Muscle of arm (tissue), 14 donors: ENCODE results near the gene NPY2R. TPM values are rescaled to one million over a fixed set of nuclear protein-coding genes. Genes with fewer than 3 reads are reported as not detected.

ENCODE experiments used
- DNase-seq: peaks from one replicate; pipeline ENCODE4 v3.0.0-alpha.2; 2013
- long read RNA-seq, 11 donors: transcript quantifications; one replicate each; lab custom pipeline, GENCODE V29; 2026
- polyA plus RNA-seq, 12 donors: library from polyadenylated mRNA; unstranded; fragments of 120-200 nt; gene quantifications; one replicate each; pipeline ENCODE4 v1.2.1, GENCODE V29; 2013; ENCODE audit not compliant: insufficient read length in 12 of 12

The NPY2R gene, protein sequence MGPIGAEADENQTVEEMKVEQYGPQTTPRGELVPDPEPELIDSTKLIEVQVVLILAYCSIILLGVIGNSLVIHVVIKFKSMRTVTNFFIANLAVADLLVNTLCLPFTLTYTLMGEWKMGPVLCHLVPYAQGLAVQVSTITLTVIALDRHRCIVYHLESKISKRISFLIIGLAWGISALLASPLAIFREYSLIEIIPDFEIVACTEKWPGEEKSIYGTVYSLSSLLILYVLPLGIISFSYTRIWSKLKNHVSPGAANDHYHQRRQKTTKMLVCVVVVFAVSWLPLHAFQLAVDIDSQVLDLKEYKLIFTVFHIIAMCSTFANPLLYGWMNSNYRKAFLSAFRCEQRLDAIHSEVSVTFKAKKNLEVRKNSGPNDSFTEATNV
- polyA plus RNA-seq = 1 to 10 TPM in 1 of 12 donors, under 1 TPM in 2, not detected in 9; 0.04 to 1.1 (median 0.05) TPM
- long read RNA-seq, donor 1, partial matches to known transcripts = 0 of 2 reads
- long read RNA-seq, donor 1, other reads (novel, unspliced or antisense) = 0 of 2 reads
- long read RNA-seq, donor 2 = 0 reads
- long read RNA-seq, donor 3 = 0 reads
- long read RNA-seq, donor 4 = 0 reads
- long read RNA-seq, donor 5 = 0 reads
- long read RNA-seq, donor 6 = 0 reads
- long read RNA-seq, donor 7 = 0 reads
- long read RNA-seq, donor 8 = 0 reads
- long read RNA-seq, donor 9 = 0 reads
- long read RNA-seq, donor 10 = 0 reads
- long read RNA-seq, donor 11 = 0 reads

DNA sequence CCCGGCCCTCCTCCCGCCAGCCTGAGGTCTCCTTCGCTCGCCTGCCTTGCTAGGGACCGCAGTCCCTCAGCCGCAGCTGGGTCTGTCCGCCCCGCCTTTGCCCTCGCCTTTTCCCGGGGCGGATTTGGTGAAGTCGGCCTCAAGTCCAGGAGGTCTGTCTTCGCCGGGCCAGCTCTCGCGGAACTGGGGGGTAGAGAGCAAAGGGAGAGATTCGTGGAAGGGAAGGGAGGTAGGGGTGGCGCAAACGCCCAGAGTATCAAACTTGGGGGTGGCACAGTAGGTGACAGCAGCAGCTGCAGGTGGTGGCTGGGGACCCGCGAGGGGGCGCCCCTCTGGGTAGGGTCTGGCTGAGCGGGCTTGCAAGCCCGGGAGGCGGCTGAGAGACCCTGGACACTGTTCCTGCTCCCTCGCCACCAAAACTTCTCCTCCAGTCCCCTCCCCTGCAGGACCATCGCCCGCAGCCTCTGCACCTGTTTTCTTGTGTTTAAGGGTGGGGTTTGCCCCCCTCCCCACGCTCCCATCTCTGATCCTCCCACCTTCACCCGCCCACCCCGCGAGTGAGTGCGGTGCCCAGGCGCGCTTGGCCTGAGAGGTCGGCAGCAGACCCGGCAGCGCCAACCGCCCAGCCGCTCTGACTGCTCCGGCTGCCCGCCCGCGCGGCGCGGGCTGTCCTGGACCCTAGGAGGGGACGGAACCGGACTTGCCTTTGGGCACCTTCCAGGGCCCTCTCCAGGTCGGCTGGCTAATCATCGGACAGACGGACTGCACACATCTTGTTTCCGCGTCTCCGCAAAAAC lies at the start of gene NPY2R:
Gene NPY2R, plus strand, starts transcription at position 379 of the 797 bp plus-strand sequence. CDS start 5,304 bp downstream, outside the sequence.
- DNase-seq = no peak

DNA sequence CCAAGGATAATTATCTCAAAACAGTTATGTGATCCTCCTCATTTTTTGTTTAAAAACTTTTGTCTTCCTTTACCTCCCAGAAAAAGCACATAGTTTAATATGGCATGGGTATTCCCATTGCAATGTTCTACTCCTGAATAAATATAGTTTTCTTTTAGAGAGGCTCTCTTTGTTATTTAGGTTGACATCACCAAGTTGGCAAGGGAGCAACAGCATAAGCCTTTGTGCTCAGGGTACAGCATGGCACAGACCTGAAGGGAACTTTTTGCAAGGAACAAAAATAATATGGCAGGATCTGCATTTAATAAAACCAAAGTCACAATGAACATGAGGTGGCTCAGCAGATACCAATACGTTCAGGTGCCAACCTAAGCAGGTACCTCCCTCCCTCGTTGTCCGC lies 47.1 kb upstream of the NPY2R start:
- no peak for DNase-seq

DNA sequence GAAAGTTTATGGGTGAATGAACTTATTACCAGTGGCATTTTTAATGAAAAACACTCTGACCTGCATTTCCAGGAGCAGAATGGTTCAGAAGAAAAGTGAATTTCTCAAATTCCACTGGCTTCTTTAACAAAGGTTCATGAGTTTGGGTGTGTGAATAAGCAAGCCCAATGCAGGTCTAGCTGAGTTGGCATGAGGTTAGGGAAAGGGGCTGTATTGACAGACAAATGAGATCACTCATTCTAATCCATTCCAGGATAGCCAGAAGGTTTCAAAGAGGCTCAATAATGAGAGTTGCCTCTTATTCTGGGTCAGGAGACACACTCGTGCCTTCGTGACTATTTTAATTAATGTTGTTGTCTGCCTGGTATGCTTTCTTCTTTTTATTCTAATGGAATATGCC lies 43.7 kb upstream of the NPY2R start:
- no peak for DNase-seq

DNA sequence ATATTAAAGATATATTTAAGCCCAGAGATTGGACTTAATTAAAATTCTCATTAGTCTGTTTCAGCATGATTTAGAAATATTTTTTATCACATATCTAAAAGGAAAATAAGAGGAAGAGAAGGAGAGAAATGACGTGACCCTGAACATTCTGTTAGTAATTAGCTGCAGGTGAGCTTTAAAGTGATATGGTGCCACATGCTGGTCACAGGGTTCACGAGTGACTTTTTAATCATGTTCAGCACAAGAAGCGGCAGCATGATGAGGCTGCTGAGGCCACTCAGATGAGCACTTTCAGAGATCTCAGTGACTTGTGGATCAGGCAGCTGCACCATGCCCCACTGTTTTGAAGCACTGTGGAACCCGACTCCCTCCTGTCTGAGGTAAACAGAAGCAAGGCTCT lies 37.9 kb upstream of the NPY2R start:
- no peak for DNase-seq

DNA sequence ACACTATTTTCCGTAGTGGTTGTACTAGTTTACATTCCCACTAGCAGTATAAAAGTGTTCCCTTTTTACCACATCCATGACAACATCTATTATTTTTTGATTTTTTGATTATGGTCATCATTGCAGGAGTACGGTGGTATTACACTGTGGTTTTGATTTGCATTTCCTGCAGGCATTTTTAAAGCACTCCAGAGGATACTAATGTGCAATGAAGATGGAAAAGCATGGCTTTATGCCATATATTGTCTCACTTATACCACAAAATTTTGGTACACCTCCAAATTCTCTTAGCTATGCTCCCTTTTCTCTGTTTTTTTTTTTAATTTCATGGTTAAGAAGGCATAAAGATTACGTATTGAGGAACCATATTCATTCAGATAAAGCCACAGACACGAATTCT lies 35.1 kb upstream of the NPY2R start:
- no peak for DNase-seq

DNA sequence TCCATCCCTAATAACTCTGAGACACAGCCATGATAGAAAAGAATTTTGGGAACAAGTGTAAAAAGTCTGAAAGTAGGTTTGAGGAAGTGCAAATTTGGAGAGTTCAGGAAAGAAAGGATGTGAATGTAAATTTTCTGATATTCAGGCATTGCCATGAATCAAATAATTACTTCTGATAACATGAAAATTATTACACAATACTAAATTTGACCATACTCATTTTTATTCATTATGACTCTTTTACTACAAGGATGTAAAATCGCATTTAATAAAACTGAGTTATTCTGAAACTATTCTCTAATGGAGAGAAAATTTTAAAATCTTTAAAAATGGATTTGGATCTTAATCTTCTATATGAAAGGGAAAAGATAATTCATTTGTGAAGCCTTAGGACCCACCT lies 33.8 kb upstream of the NPY2R start:
- no peak for DNase-seq

DNA sequence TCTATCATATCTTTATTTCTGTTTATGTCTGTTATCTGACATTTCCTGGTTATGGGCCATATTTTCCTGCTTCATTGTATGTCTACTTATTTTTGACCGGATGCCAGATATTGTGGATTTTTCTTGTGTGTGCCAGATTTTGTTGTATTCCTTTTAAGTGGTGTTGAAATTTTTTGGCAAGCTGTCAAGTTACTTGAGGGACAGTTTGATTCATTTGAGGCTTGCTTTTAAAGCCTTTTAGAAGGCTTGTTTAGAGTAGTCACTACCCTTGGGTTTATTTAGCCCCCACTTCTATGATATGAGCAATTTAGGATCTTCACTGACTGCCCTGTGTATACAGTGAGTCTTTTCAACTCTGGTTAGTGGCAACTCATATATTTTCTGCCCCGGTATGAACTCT lies 29.2 kb upstream of the NPY2R start:
- no peak for DNase-seq

DNA sequence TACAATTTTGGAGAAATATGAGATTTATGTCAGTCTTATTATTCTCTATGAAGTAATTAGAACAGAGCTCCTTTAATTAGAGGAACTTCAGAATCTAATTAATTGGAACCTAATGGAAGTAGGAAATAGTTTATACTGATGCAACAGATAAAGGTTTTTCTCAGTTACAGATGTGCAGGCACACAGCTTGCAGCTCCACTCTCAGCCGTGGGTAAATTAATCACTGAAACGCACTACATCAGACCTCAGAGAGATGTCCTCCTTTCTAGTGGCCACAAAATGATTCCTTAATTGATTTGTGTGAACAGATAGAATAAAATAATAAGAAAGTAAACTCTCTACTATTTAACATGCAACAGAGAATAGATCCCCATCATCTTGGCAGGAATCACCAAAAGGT lies 21.5 kb upstream of the NPY2R start:
- DNase-seq = no peak

DNA sequence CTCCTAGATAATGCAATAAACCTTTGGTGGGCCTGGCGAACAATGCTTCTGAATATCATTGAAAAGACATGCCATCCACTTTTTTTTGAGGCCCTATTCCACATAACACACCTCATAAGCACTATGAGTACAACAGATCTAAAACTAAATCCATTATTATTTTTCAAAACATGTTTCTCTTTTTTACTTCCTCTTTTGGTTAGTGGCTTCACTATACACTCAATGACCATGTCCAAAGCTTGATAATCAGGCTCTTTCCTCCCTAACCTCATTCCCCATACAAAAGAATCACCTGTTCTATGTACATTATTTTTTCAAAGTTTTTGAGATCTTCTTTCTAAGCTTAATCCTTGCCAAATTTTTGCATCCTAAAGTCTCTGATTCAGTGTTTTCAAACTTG lies 20.4 kb upstream of the NPY2R start:
- DNase-seq = no peak

DNA sequence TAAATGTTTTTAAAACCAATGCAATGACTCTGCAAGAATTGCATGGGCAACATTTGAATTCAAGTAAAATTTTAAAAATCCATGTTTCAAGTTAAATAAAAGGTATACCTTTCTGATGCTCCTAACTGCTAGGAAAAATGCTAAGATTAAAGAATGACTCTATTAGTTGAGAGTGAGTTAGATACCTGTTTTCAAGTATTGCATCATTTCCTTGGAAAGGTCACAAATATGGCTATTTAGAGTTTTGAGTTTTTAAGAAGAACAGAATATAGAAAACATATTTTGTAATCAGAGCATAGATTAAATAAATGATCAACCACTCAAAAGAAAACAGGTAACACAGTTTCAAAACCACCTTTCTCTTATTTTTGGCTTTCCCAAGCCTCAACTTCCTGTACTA lies 18.3 kb upstream of the NPY2R start:
- DNase-seq = no peak

DNA sequence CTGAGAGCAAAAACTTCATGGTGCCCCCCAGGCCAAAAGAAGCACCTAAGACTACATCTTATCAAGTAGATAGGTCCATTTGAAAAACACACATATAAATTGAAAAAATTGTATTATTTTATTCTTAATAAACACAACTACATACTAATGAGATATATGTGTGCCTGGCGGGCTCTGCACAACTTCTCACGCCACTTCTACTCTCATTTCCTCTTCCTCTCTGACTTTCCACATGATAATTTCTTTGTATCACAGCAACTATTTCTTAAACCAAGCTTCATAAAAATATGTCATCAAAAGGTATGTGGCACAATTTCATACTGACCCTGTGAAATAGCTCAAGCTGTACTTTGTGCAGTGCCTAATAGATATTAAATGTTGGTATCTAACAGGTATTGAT lies 10.7 kb upstream of the NPY2R start:
- DNase-seq = no peak

DNA sequence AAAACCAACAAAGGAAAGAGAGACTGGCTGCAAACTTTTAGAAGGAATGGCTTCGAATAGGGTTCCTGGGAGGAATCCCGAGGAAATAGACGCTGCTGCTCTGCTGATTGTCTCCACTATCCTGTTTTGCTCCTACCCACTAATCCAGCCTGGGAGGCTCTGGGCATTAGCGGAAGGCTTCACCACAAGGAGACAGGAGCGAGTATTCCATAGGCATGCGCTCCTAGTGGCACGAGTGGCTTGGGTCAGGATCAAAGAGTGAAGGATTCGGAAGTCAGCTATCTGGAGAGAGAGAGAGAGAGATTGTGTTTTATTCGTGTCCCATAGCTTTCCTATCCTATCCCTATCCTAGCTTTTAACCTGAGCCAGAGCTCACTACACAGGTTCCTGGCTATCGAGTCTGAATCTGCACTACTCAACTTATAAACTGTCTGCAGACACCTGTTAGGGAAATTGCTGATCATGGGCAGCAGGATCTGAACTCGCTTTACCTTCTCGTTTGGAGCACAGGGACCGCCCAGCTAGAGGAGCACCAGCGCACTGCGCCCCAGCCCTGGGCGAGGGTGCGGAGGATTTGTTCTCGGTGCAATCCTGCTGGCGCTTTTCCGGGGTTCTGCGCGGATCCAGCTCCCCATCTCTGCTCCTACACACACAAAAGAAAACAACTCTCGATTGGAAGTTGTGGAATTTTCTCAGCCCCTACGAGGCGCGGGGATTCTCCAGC lies 740 bp upstream of the NPY2R start:
- DNase-seq = no peak

DNA sequence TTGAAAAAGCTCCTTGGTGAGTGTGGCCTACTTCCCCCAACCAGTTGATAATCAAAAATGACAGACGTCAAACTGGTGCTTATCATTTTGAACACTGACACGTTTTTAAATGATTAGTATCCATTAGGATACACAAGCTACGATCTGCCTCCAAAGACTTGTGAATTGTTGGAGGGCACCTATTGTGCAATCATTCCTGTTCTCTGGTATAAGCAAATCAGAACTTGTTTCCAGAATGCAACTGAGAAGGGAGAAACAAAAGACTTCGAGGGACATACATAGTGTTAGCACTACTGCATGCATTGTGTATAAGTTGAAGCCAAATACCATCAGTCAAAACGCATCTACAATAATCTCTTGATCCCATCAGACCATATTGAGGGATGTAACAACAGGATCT lies 11.6 kb downstream of the NPY2R start:
- no peak for DNase-seq

DNA sequence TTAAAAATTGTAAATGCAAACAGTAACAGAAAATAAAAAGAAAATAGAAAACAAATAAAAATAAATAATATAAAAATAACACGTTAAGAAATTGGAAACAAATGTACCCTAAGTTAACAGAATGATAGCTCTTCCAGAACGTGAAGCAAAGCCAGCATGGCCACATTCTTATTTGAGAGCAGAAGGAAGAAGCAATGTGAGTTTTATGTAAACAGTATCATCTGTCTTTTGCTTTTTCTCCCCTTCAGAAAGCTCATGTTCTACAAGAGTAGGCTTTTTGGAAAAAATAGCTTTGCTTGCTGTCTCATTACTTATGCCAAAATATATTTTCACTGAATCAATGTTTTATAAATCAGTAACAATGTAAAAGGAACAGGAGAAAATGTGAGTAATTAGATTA lies 18.7 kb downstream of the NPY2R start:
- DNase-seq = no peak

DNA sequence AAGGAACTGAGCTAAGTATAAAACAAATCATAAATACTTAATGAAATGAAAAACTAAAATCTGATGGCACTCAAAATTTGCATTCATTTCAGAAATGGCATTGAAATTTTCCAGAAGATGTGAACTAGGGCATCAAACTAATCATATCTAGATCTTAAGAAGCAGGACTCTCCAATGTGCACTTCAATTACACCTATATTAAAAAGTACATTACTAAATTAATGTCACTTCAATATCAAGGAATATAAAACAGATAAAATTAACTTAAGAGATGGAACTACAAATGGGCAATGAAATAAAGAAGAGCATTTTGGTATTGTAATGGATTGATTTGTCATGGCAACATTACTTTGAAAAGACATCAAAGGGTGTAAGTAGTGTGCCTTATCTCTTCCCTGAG lies 20.3 kb downstream of the NPY2R start:
- DNase-seq = no peak

DNA sequence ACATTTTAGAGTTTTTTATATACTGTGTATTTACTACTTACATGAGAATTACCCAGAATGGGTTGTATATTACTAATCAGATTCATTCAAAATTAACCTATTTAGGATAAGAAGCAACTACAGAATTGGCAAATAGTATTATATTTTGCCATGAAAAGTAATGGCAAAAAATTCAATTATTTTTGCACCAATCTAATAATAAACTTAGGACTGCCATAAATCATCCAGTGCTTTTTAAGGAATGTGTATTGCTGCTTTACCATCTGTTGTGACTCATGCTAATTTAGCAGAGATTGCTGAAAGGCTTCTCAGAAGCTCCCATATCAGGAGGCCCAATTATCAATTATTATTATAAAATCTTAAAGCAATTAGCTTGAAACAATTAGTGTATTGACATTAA lies 24.0 kb downstream of the NPY2R start:
- no peak for DNase-seq

DNA sequence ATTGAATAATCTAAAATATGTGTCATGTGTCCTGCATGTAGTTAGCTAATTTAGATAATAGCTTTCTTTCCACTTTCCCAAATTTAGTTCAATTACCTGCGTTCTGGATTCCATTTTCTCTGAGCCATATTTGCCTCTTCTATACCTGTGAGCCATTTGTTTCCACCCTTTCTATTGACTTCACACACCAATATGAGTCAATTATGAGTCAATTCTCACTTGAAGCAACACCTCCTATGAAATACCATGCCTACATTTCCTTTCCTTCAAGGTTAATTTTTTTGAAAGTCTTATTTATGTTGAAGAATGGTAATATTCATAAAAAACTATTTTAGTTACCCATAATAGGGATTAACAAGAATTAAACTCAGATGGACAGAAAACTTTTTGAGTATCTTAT lies 25.8 kb downstream of the NPY2R start:
- no peak for DNase-seq

DNA sequence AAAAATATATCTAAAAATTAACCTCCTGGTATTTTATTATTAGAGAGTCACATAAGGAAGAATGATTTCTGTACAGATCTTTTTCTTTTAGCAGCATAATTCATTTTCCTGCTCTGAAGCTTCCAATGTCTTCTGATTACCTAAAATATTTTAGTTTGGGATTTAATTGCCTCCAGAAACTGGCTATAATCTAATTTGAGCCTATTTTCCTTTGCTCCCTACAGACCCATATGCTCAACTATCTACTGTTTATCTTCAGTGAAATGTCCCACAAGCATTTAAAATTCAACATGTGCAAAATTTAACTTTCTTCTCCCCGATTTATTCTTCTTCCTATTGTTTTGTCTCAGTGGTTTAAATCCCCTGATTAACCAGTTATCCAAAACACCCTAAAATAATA lies 29.1 kb downstream of the NPY2R start:
- no peak for DNase-seq

DNA sequence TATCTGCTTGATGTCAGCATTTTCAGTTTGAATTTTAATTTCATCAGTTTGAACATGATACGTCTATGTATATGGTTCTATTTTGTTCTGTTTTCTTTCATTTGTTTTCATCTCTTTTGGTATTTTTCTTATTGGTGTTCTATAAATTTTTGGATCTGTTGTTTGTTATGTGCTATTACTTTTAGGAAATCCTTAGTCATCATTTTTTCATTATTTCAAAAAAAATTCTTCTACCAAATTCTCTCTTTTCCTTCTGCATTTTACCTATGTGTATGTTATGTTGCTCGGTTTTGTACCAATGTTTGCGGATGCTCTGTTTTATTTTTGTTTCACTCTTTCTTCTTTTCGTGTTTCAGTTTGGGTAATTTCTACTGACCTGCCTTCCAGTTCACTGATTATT lies 32.8 kb downstream of the NPY2R start:
- no peak for DNase-seq

DNA sequence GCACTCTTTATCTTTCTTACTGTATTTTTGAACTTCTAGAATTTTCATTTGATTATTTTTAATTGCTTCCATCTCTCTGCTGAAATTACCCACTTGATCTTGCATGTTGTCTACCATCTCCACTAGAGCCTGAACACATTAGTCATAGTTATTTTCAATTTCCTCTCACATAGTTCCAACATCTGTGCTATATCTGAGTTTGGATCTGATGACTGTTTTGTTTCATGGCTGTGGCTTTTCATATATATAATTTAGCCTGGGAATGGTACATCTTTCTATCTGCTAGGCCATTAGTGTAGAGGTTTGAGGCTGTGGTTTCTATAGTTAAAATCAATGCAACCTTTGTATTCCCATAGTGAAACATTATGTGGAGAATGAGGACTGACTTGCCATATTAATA lies 33.2 kb downstream of the NPY2R start:
- no peak for DNase-seq

DNA sequence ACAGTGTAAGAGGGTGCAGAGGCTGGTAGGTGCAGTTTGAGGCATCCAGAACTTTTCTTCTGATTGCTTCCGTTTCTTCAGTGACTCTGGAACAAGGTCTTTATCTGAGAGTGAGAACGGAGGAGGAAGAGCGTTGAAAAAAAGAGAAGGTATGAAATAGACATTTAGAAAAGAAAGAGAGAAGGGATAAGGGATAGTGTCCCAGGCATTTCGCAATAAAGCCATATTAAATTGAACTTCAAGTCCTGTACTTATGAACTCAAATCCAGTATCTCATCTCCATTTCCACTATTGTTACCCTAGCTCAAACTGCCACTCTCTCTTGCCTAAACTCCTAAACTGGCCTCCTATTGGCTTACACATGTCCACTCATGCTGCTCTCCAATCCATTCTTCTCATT lies 36.7 kb downstream of the NPY2R start:
- no peak for DNase-seq
